Motor neuron (in vitro differentiated cells): ENCODE measurements around the gene RNF181. TPM values are rescaled to one million over a fixed set of nuclear protein-coding genes. Genes with fewer than 3 reads are reported as not detected.

Experiments used
- ATAC-seq, 8 experiments: fragments of 200-7000 bp; cut with Tn5 transposase; replicated peaks in 6 of 8; 2 replicates each; pipeline ENCODE4 v1.8.0; 2021; ENCODE audit warnings: mild to moderate bottlenecking in 8 of 8, moderate library complexity in 8 of 8
- H3K27ac ChIP-seq, 2 donors: fragments of 250-450 bp; sonication (Bioruptor Pico); 2 replicates each; pipeline ENCODE4 v1.9.0; 2021; ENCODE audit warnings: antibody characterized with exemption in 2 of 2, mild to moderate bottlenecking in 2 of 2, moderate library complexity in 1 of 2
- H3K4me1 ChIP-seq, 2 donors: fragments of 250-450 bp; sonication (Bioruptor Pico); replicated peaks in 1 of 2; 2 replicates each; pipeline ENCODE4 v1.6.1; 2021; ENCODE audit warnings: antibody characterized with exemption in 2 of 2, mild to moderate bottlenecking in 2 of 2, moderate library complexity in 1 of 2
- H3K4me3 ChIP-seq, 5 donors: fragments of 250-450 bp; sonication (Bioruptor Pico); 2 replicates each; pipeline ENCODE4 v1.9.0; 2021; ENCODE audit warnings: antibody characterized with exemption in 5 of 5, mild to moderate bottlenecking in 5 of 5, moderate library complexity in 4 of 5
- WGBS, 10 experiments: fragments of 450-650 bp; shearing (Covaris generic); methylation state at CpG; one replicate each; pipeline ENCODE4 v1.0.0; 2022; 5-methylcytosine and 5-hydroxymethylcytosine counted together
- in situ Hi-C, 9 experiments: fragments of 400-800 bp; cut with MboI; loops; one replicate each; pipeline ENCODE4 v1.15.0; 2021; ENCODE audit warnings: low sequenced_read_pairs in 9 of 9, low pct_unique_long_range_greater_than_20kb in 2 of 9; ENCODE audit not compliant: unreplicated experiment in 9 of 9
- total RNA-seq, 8 experiments: library from RNA; unstranded; fragments of 300-600 nt; gene quantifications; 2 replicates each; pipeline versions ENCODE4 v1.2.3 to v1.2.4, GENCODE V29; 2022

RNF181 gene
- 100 to 1,000 TPM; 104 to 237 (median 191) TPM for total RNA-seq

- Histone ChIP-seq H3K4me1 (peaks cover 10 to 13% of the 10 kb centered on the region in 2 donors), H3K27ac (peak within 1 kb of the TSS; percentile 81 to 95), H3K4me3 (peak within 1 kb of the TSS; percentile 48 to 96 (median 86))
- WGBS, 10 experiments = 0 to 1% (median 0%) methylated on average over 1 to 30 of the region's 47 CpGs; no CpG with 5 or more reads in 4 of the 10 experiments
- in situ Hi-C loops = no loop called here
- peak; percentile 90 to 99 (median 99) for ATAC-seq
These were observed at the start of gene RNF181 for GRCh38 chr2:85595301-85596025. TSS of gene RNF181 (plus strand) at chr2:85595745. CDS start at chr2:85595764, 19 bp downstream.

- Histone ChIP-seq H3K4me1 (peaks cover 6 to 9% of the 10 kb centered on the region in 2 donors), H3K4me3 (no peak overlapping the region), H3K27ac (no peak overlapping the region)
- ATAC-seq = peak in 5 of 8 experiments; percentile 3 to 17 (median 6)
- WGBS, 10 experiments = 48 to 95% (median 84%) methylated on average over 1 to 5 of the region's 5 CpGs; no CpG with 5 or more reads in 1 of the 10 experiments
- in situ Hi-C loops = loop anchor here in 3 of 9 experiments (10.0 to 25.0 kb wide), 2 partner anchors 109 to 121 kb away; no protein-coding TSS in a partner anchor
These were observed 49.7 kb upstream of the RNF181 start for GRCh38 chr2:85545780-85546240.

- in situ Hi-C loops = loop anchor here in 3 of 9 experiments (10.0 to 25.0 kb wide), 2 partner anchors 110 to 122 kb away; no protein-coding TSS in a partner anchor
- Histone ChIP-seq H3K4me3 (no peak overlapping the region), H3K27ac (no peak overlapping the region), H3K4me1 (no peaks in the 10 kb centered on the region)
- 100% methylated on average over 1 of the region's 1 CpG; no CpG with 5 or more reads in 8 of the 10 experiments for WGBS, 10 experiments
- peak in 3 of 8 experiments; percentile 1 to 5 (median 2) for ATAC-seq
These were observed 48.3 kb upstream of the RNF181 start for GRCh38 chr2:85547089-85547858.

GRCh38 chr2:85547859-85548607 lies 47.5 kb upstream of the RNF181 start:
- Histone ChIP-seq H3K4me3 (no peak overlapping the region), H3K27ac (no peak overlapping the region), H3K4me1 (no peaks in the 10 kb centered on the region)
- in situ Hi-C loops = loop anchor here in 3 of 9 experiments (10.0 to 25.0 kb wide), 2 partner anchors 111 to 123 kb away; no protein-coding TSS in a partner anchor
- ATAC-seq = peak in 1 of 8 experiments; percentile 6
- WGBS, 10 experiments = 46 to 100% (median 86%) methylated on average over 1 to 6 of the region's 6 CpGs

GRCh38 chr2:85548608-85548900 lies 47.0 kb upstream of the RNF181 start:
- Histone ChIP-seq H3K27ac (no peak overlapping the region), H3K4me3 (no peak overlapping the region), H3K4me1 (no peaks in the 10 kb centered on the region)
- no peak for ATAC-seq
- in situ Hi-C loops = loop anchor here in 3 of 9 experiments (10.0 to 25.0 kb wide), 2 partner anchors 111 to 124 kb away; no protein-coding TSS in a partner anchor
- 0 to 100% (median 91%) methylated on average over 1 to 2 of the region's 2 CpGs; no CpG with 5 or more reads in 2 of the 10 experiments for WGBS, 10 experiments

GRCh38 chr2:85549095-85549494 lies 46.5 kb upstream of the RNF181 start:
- in situ Hi-C loops = loop anchor here in 3 of 9 experiments (10.0 to 25.0 kb wide), 2 partner anchors 112 to 124 kb away; no protein-coding TSS in a partner anchor
- Histone ChIP-seq H3K4me3 (no peak overlapping the region), H3K27ac (no peak overlapping the region), H3K4me1 (no peaks in the 10 kb centered on the region)
- 62 to 100% (median 89%) methylated on average over 4 to 10 of the region's 10 CpGs; no CpG with 5 or more reads in 1 of the 10 experiments for WGBS, 10 experiments
- peak in 1 of 8 experiments; percentile 0 for ATAC-seq

GRCh38 chr2:85549826-85550225 lies 45.7 kb upstream of the RNF181 start:
- peak in 1 of 8 experiments; percentile 1 for ATAC-seq
- Histone ChIP-seq H3K4me3 (no peak overlapping the region), H3K27ac (no peak overlapping the region), H3K4me1 (no peaks in the 10 kb centered on the region)
- in situ Hi-C loops = loop anchor here in 8 of 9 experiments (5.0 to 25.0 kb wide), 3 partner anchors 113 to 128 kb away; no protein-coding TSS in a partner anchor
- 24 to 88% (median 57%) methylated on average over 1 to 4 of the region's 4 CpGs; no CpG with 5 or more reads in 3 of the 10 experiments for WGBS, 10 experiments

GRCh38 chr2:85550486-85550885 lies 45.1 kb upstream of the RNF181 start:
- in situ Hi-C loops = loop anchor here in 5 of 9 experiments (5.0 to 10.0 kb wide), 2 partner anchors 126 to 128 kb away; no protein-coding TSS in a partner anchor
- WGBS, 10 experiments = 86 to 100% (median 93%) methylated on average over 1 to 8 of the region's 10 CpGs; no CpG with 5 or more reads in 2 of the 10 experiments
- no peak for ATAC-seq
- Histone ChIP-seq H3K4me1 (no peaks in the 10 kb centered on the region), H3K27ac (no peak overlapping the region), H3K4me3 (no peak overlapping the region)

GRCh38 chr2:85551698-85552678 lies 43.6 kb upstream of the RNF181 start:
- Histone ChIP-seq H3K4me3 (no peak overlapping the region), H3K4me1 (no peaks in the 10 kb centered on the region), H3K27ac (no peak overlapping the region)
- in situ Hi-C loops = loop anchor here in 5 of 9 experiments (5.0 to 10.0 kb wide), 2 partner anchors 127 to 130 kb away; no protein-coding TSS in a partner anchor
- ATAC-seq = peak; percentile 27 to 60 (median 48)
- WGBS, 10 experiments = 0 to 100% (median 69%) methylated on average over 1 to 9 of the region's 9 CpGs; no CpG with 5 or more reads in 3 of the 10 experiments

- no peak for ATAC-seq
- Histone ChIP-seq H3K27ac (no peak overlapping the region), H3K4me3 (no peak overlapping the region), H3K4me1 (no peaks in the 10 kb centered on the region)
- in situ Hi-C loops = loop anchor here in 5 of 9 experiments (5.0 to 10.0 kb wide), 2 partner anchors 128 to 131 kb away; no protein-coding TSS in a partner anchor
- 80 to 100% (median 84%) methylated on average over 1 to 6 of the region's 6 CpGs; no CpG with 5 or more reads in 3 of the 10 experiments for WGBS, 10 experiments
These were observed 42.4 kb upstream of the RNF181 start for GRCh38 chr2:85553184-85553583.

GRCh38 chr2:85554980-85555612 lies 40.4 kb upstream of the RNF181 start:
- Histone ChIP-seq H3K27ac (no peak overlapping the region), H3K4me3 (no peak overlapping the region), H3K4me1 (peaks cover 1 to 3% of the 10 kb centered on the region in 2 donors)
- 83 to 100% (median 100%) methylated on average over 1 to 3 of the region's 3 CpGs; no CpG with 5 or more reads in 1 of the 10 experiments for WGBS, 10 experiments
- in situ Hi-C loops = loop anchor here in 5 of 9 experiments (5.0 to 10.0 kb wide), 2 partner anchors 130 to 133 kb away; no protein-coding TSS in a partner anchor
- ATAC-seq = no peak
